PC-9 (cell line): Measurements from ENCODE around the gene TRPC4AP. TPM values are rescaled to one million over a fixed set of nuclear protein-coding genes. Genes with fewer than 3 reads are reported as not detected.

ENCODE experiments used
- BruUV-seq: library from RNA; stranded (reverse); fragments of 400-500 nt; replicated peaks from 2 replicates; lab custom pipeline; 2021; lab: Mats Ljungman, UMichigan
- CTCF ChIA-PET: fragments of 300-600 bp; sonication (Branson Sonifier 250); formaldehyde crosslinking; loops from one replicate; lab custom pipeline; 2022; ENCODE audit warnings: antibody characterized with exemption; lab: Charles Lee
- POLR2A ChIA-PET: fragments of 300-600 bp; sonication (Branson Sonifier 250); formaldehyde crosslinking; loops from one replicate; lab custom pipeline; 2022; ENCODE audit warnings: antibody characterized with exemption; ENCODE audit not compliant: unreplicated experiment; lab: Charles Lee
- DNase-seq, 2 experiments: peaks; one replicate each; pipeline versions ENCODE4 v3.0.0 to v3.0.0-alpha.2; 2015 to 2022; ENCODE audit warnings: mixed read lengths in 1 of 2
- H2AFZ ChIP-seq: fragments of 200-600 bp; sonication (generic); 2 replicates; pipeline ENCODE4 v1.8.1; 2017; ENCODE audit warnings: antibody characterized with exemption
- H3F3A ChIP-seq: fragments of 200-600 bp; sonication (generic); 2 replicates; pipeline ENCODE4 v1.8.1; 2017; ENCODE audit warnings: antibody characterized with exemption, mild to moderate bottlenecking, low read depth; ENCODE audit not compliant: insufficient read depth
- H3K27ac ChIP-seq: fragments of 200-600 bp; sonication (generic); 2 replicates; pipeline ENCODE4 v1.6.1; 2016; ENCODE audit warnings: mixed run types
- H3K27me3 ChIP-seq: fragments of 200-600 bp; sonication (generic); 2 replicates; pipeline ENCODE4 v1.6.1; 2016; ENCODE audit warnings: low read depth, mixed run types; ENCODE audit not compliant: insufficient read depth
- H3K36me3 ChIP-seq: fragments of 200-600 bp; sonication (generic); 2 replicates; pipeline ENCODE4 v1.6.1; 2016; ENCODE audit warnings: low read depth, mixed run types
- H3K4me1 ChIP-seq: fragments of 200-600 bp; sonication (generic); replicated peaks from 2 replicates; pipeline ENCODE4 v1.6.1; 2016; ENCODE audit warnings: mixed run types; ENCODE audit not compliant: insufficient read depth
- H3K4me2 ChIP-seq: fragments of 200-600 bp; sonication (generic); 2 replicates; pipeline ENCODE4 v1.6.1; 2017; ENCODE audit warnings: mixed run types
- H3K4me3 ChIP-seq: fragments of 200-600 bp; sonication (generic); 2 replicates; pipeline ENCODE4 v1.6.1; 2016; ENCODE audit warnings: mixed run types
- H3K79me2 ChIP-seq: fragments of 200-600 bp; sonication (generic); 2 replicates; pipeline ENCODE4 v1.6.1; 2017; ENCODE audit warnings: low read depth, mixed run types
- H3K9me2 ChIP-seq: fragments of 200-600 bp; sonication (generic); 2 replicates; pipeline ENCODE4 v1.8.1; 2017; ENCODE audit warnings: mild to moderate bottlenecking; ENCODE audit not compliant: insufficient read depth
- H3K9me3 ChIP-seq: fragments of 200-600 bp; sonication (generic); 2 replicates; pipeline ENCODE4 v1.8.1; 2016; ENCODE audit warnings: low read depth; ENCODE audit not compliant: insufficient read depth
- H4K20me1 ChIP-seq: fragments of 200-600 bp; sonication (generic); 2 replicates; pipeline ENCODE4 v1.8.1; 2017; ENCODE audit not compliant: insufficient read depth
- CTCF ChIP-seq: fragments of 200-600 bp; sonication (generic); conservative IDR thresholded peaks from 2 replicates; pipeline ENCODE4 v1.6.1; 2017; ENCODE audit warnings: mixed run types, antibody characterized with exemption, mild to moderate bottlenecking, moderate library complexity
- EZH2 ChIP-seq: fragments of 200-600 bp; sonication (generic); IDR thresholded peaks from 2 replicates; pipeline ENCODE4 v1.8.0; 2017; ENCODE audit warnings: antibody characterized with exemption, low read depth
- intact Hi-C: fragments of 100-400 bp; cut with micrococcal nuclease; formaldehyde crosslinking; loops from one replicate; pipeline ENCODE4 v1.10.0; 2022; ENCODE audit not compliant: unreplicated experiment
- total RNA-seq: library from RNA; stranded (reverse); gene quantifications from 2 replicates; pipeline ENCODE4 v1.2.3, GENCODE V29; 2021

The TRPC4AP gene
- total RNA-seq, 1 experiment from 2014 or later = 51.0 TPM

- Histone ChIP-seq H3K4me2 (no peak overlapping the region), H4K20me1 (peaks cover 45% of the 10 kb centered on the region), H2AFZ (no peak overlapping the region), H3F3A (peaks cover 14% of the 10 kb centered on the region; the same call in 1 of the 2 replicates), H3K27me3 (no peaks in the 10 kb centered on the region), H3K27ac (no peak overlapping the region), H3K4me3 (no peak overlapping the region), H3K9me2 (no peaks in the 10 kb centered on the region; the same call in 1 of the 2 replicates), H3K79me2 (peaks cover 64% of the 10 kb centered on the region), H3K36me3 (peaks cover 28% of the 10 kb centered on the region; the same call in 1 of the 2 replicates), H3K9me3 (no peaks in the 10 kb centered on the region), H3K4me1 (no peaks in the 10 kb centered on the region)
- ChIA-PET POLR2A (no interaction called here), CTCF (no interaction called here)
- TF ChIP-seq EZH2 = no peak
- no peak for TF ChIP-seq CTCF
- intact Hi-C loops = no loop called here
- no peak for DNase-seq
- no TSS peak for BruUV-seq
Measured at GRCh38 chr20:35066194-35066593, 26.4 kb downstream of the TRPC4AP start.

GRCh38 chr20:35065181-35065580 is 27.4 kb downstream of the TRPC4AP start:
- H3K4me3 ChIP-seq = no peak overlapping the region
- no peaks in the 10 kb centered on the region for H3K27me3 ChIP-seq
- no peaks in the 10 kb centered on the region; the same call in 1 of the 2 replicates for H3K9me2 ChIP-seq
- BruUV-seq = no TSS peak
- peaks cover 4% of the 10 kb centered on the region; the same call in 1 of the 2 replicates for H3K9me3 ChIP-seq
- no peaks in the 10 kb centered on the region for H3K4me1 ChIP-seq
- CTCF ChIA-PET = no interaction called here
- H3K27ac ChIP-seq = no peak overlapping the region
- H3K36me3 ChIP-seq = peaks cover 24% of the 10 kb centered on the region; the same call in 1 of the 2 replicates
- H3K4me2 ChIP-seq = no peak overlapping the region
- no peak for TF ChIP-seq CTCF
- peaks cover 74% of the 10 kb centered on the region for H3K79me2 ChIP-seq
- H3F3A ChIP-seq = peaks cover 10% of the 10 kb centered on the region; the same call in 1 of the 2 replicates
- no peak overlapping the region for H2AFZ ChIP-seq
- intact Hi-C loops = no loop called here
- H4K20me1 ChIP-seq = peaks cover 41% of the 10 kb centered on the region
- POLR2A ChIA-PET = no interaction called here
- no peak for DNase-seq

- ChIA-PET POLR2A (no interaction called here), CTCF (no interaction called here)
- intact Hi-C loops = no loop called here
- BruUV-seq = no TSS peak
- H3K79me2 ChIP-seq = peaks cover 86% of the 10 kb centered on the region
- H3K9me3 ChIP-seq = peaks cover 4% of the 10 kb centered on the region; the same call in 1 of the 2 replicates
- H4K20me1 ChIP-seq = peaks cover 38% of the 10 kb centered on the region
- peaks cover 4% of the 10 kb centered on the region; the same call in 1 of the 2 replicates for H3F3A ChIP-seq
- no peak overlapping the region for H2AFZ ChIP-seq
- no peaks in the 10 kb centered on the region for H3K4me1 ChIP-seq
- no peak overlapping the region for H3K4me3 ChIP-seq
- H3K36me3 ChIP-seq = peaks cover 20% of the 10 kb centered on the region; the same call in 1 of the 2 replicates
- no peaks in the 10 kb centered on the region; the same call in 1 of the 2 replicates for H3K9me2 ChIP-seq
- H3K27ac ChIP-seq = no peak overlapping the region
- no peak overlapping the region for H3K4me2 ChIP-seq
- no peak for DNase-seq
- no peaks in the 10 kb centered on the region for H3K27me3 ChIP-seq
- TF ChIP-seq EZH2 (no peak), CTCF (no peak)
Measured at GRCh38 chr20:35063168-35063567, 29.4 kb downstream of the TRPC4AP start.
